Loucy (cell line): ENCODE results near the gene CEP112.

ENCODE experiments used
- CTCF ChIP-seq: fragments of 200-600 bp; sonication (generic); conservative IDR thresholded peaks from 2 replicates; pipeline ENCODE4 v1.5.1; 2014; ENCODE audit warnings: mild to moderate bottlenecking, antibody characterized with exemption, low read length
- EZH2phosphoT487 ChIP-seq: fragments of 200-600 bp; IDR thresholded peaks from 2 replicates; pipeline ENCODE4 v1.6.1; 2018; ENCODE audit warnings: antibody characterized with exemption, mild to moderate bottlenecking, moderate library complexity, borderline replicate concordance

GRCh38 chr17:65864394-65864793 is 327.5 kb downstream of the CEP112 start:
- TF ChIP-seq CTCF (no peak), EZH2phosphoT487 (no peak)
